ENCODE data around the gene AURKB. TPM values are rescaled to one million over a fixed set of nuclear protein-coding genes. Genes with fewer than 3 reads are reported as not detected.
"Not testable (repeated sequence)": the region's sequence is repeated elsewhere in the genome, so short reads cannot be mapped to it uniquely, and the experiment has no call there.

AURKB gene
- total RNA-seq (2014; rRNA removed; shearing (Covaris generic)) = 66.5 and 78.0 TPM in 2 replicates
- polyA plus RNA-seq (2015; cell fraction: cytosol; rRNA removed) = 82.8 and 87.8 TPM in 2 replicates
- polyA plus RNA-seq (2015; cell fraction: nucleus; rRNA removed) = 216 and 332 TPM in 2 replicates

GRCh38 chr17:8209907-8210760 lies at the start of gene AURKB:
Gene AURKB (minus strand): TSS chr17:8210575. CDS start chr17:8210224, 351 bp downstream.
- in situ Hi-C loops (cut with HindIII; ENCODE audit: low pct_unique_long_range_greater_than_20kb, low sequenced_read_pairs) = no loop called here
- peak; percentile 99 for DNase-seq (ENCODE audit: low read depth, low spot score)

- in situ Hi-C loops (cut with HindIII; ENCODE audit: low pct_unique_long_range_greater_than_20kb, low sequenced_read_pairs) = no loop called here
- DNase-seq (ENCODE audit: low read depth, low spot score) = no peak
Measured at GRCh38 chr17:8257801-8258200, 47.4 kb upstream of the AURKB start.

GRCh38 chr17:8256691-8257090 lies 46.3 kb upstream of the AURKB start:
- no peak for DNase-seq (ENCODE audit: low read depth, low spot score)
- in situ Hi-C loops (cut with HindIII; ENCODE audit: low pct_unique_long_range_greater_than_20kb, low sequenced_read_pairs) = no loop called here

- in situ Hi-C loops (cut with HindIII; ENCODE audit: low pct_unique_long_range_greater_than_20kb, low sequenced_read_pairs) = no loop called here
- no peak for DNase-seq (ENCODE audit: low read depth, low spot score)
Measured at GRCh38 chr17:8256291-8256690, 45.9 kb upstream of the AURKB start.

- DNase-seq (ENCODE audit: low read depth, low spot score) = peak; percentile 16
- in situ Hi-C loops (cut with HindIII; ENCODE audit: low pct_unique_long_range_greater_than_20kb, low sequenced_read_pairs) = no loop called here
Measured at GRCh38 chr17:8255499-8255898, 45.1 kb upstream of the AURKB start.

GRCh38 chr17:8254881-8255280 lies 44.5 kb upstream of the AURKB start:
- in situ Hi-C loops (cut with HindIII; ENCODE audit: low pct_unique_long_range_greater_than_20kb, low sequenced_read_pairs) = no loop called here
- no peak for DNase-seq (ENCODE audit: low read depth, low spot score)

- in situ Hi-C loops (cut with HindIII; ENCODE audit: low pct_unique_long_range_greater_than_20kb, low sequenced_read_pairs) = no loop called here
- peak; percentile 63 for DNase-seq (ENCODE audit: low read depth, low spot score)
Measured at GRCh38 chr17:8253801-8254200, 43.4 kb upstream of the AURKB start.

GRCh38 chr17:8251411-8251810 lies 41.0 kb upstream of the AURKB start:
- DNase-seq (ENCODE audit: low read depth, low spot score); in situ Hi-C loops (cut with HindIII; ENCODE audit: low pct_unique_long_range_greater_than_20kb, low sequenced_read_pairs): not testable (repeated sequence)

- no peak for DNase-seq (ENCODE audit: low read depth, low spot score)
- in situ Hi-C loops (cut with HindIII; ENCODE audit: low pct_unique_long_range_greater_than_20kb, low sequenced_read_pairs) = no loop called here
Measured at GRCh38 chr17:8249621-8250500, 39.5 kb upstream of the AURKB start.

GRCh38 chr17:8248751-8249607 lies 38.6 kb upstream of the AURKB start, which contains the start of gene PFAS:
Gene PFAS (plus strand): TSS chr17:8249289. CDS start chr17:8253938, 4,649 bp downstream.
- in situ Hi-C loops (cut with HindIII; ENCODE audit: low pct_unique_long_range_greater_than_20kb, low sequenced_read_pairs) = no loop called here

GRCh38 chr17:8244768-8245167 lies 34.4 kb upstream of the AURKB start:
- in situ Hi-C loops (cut with HindIII; ENCODE audit: low pct_unique_long_range_greater_than_20kb, low sequenced_read_pairs) = no loop called here
- no peak for DNase-seq (ENCODE audit: low read depth, low spot score)

More at GRCh38 chr17:8248751-8249607, 38.6 kb upstream of the AURKB start, which contains the start of gene PFAS:
- DNase-seq (ENCODE audit: low read depth, low spot score) = peak; percentile 93

- DNase-seq (ENCODE audit: low read depth, low spot score) = no peak
- in situ Hi-C loops (cut with HindIII; ENCODE audit: low pct_unique_long_range_greater_than_20kb, low sequenced_read_pairs) = no loop called here
Measured at GRCh38 chr17:8243827-8244226, 33.5 kb upstream of the AURKB start.

- DNase-seq (ENCODE audit: low read depth, low spot score) = no peak
- in situ Hi-C loops (cut with HindIII; ENCODE audit: low pct_unique_long_range_greater_than_20kb, low sequenced_read_pairs) = no loop called here
Measured at GRCh38 chr17:8237886-8238285, 27.5 kb upstream of the AURKB start.

- no peak for DNase-seq (ENCODE audit: low read depth, low spot score)
- in situ Hi-C loops (cut with HindIII; ENCODE audit: low pct_unique_long_range_greater_than_20kb, low sequenced_read_pairs) = no loop called here
Measured at GRCh38 chr17:8237175-8237574, 26.8 kb upstream of the AURKB start.

- in situ Hi-C loops (cut with HindIII; ENCODE audit: low pct_unique_long_range_greater_than_20kb, low sequenced_read_pairs) = no loop called here
- no peak for DNase-seq (ENCODE audit: low read depth, low spot score)
Measured at GRCh38 chr17:8235676-8236075, 25.3 kb upstream of the AURKB start.

GRCh38 chr17:8234361-8235270 lies 24.2 kb upstream of the AURKB start:
- in situ Hi-C loops (cut with HindIII; ENCODE audit: low pct_unique_long_range_greater_than_20kb, low sequenced_read_pairs) = no loop called here
- no peak for DNase-seq (ENCODE audit: low read depth, low spot score)

Data from SK-MEL-5 (cell line).